H9 (cell line): ENCODE results near the gene MYO1F. TPM values are rescaled to one million over a fixed set of nuclear protein-coding genes. Genes with fewer than 3 reads are reported as not detected.

ENCODE experiments used
- DNase-seq: peaks from one replicate; pipeline ENCODE4 v3.0.0-alpha.2; 2017
- H2AFZ ChIP-seq: one replicate; pipeline ENCODE4 v1.6.1; 2013; ENCODE audit warnings: mild to moderate bottlenecking, low read length, control low read depth, moderate library complexity
- H2AK5ac ChIP-seq: 2 replicates; pipeline ENCODE4 v1.6.1; 2013; ENCODE audit warnings: low read length, control low read depth, mixed read lengths; ENCODE audit not compliant: insufficient read length
- H2BK120ac ChIP-seq: one replicate; pipeline ENCODE4 v1.6.1; 2013; ENCODE audit warnings: low read depth, mild to moderate bottlenecking, low read length, control low read depth, inconsistent platforms; ENCODE audit not compliant: poor library complexity, severe bottlenecking
- H2BK12ac ChIP-seq: 2 replicates; pipeline ENCODE4 v1.6.1; 2013; ENCODE audit warnings: low read length, control low read depth, mixed read lengths, low read depth; ENCODE audit not compliant: insufficient read length
- H2BK15ac ChIP-seq: 2 replicates; pipeline ENCODE4 v1.6.1; 2013; ENCODE audit warnings: low read depth, low read length, control low read depth
- H2BK20ac ChIP-seq: one replicate; pipeline ENCODE4 v1.6.1; 2013; ENCODE audit warnings: low read depth, mild to moderate bottlenecking, low read length, control low read depth, inconsistent platforms; ENCODE audit not compliant: poor library complexity, severe bottlenecking
- H2BK5ac ChIP-seq: 2 replicates; pipeline ENCODE4 v1.6.1; 2013; ENCODE audit warnings: low read length, control low read depth, mixed read lengths; ENCODE audit not compliant: insufficient read length
- H3K14ac ChIP-seq: 2 replicates; pipeline ENCODE4 v1.6.1; 2013; ENCODE audit warnings: low read length, control low read depth; ENCODE audit not compliant: insufficient read depth
- H3K18ac ChIP-seq: 2 replicates; pipeline ENCODE4 v1.6.1; 2013; ENCODE audit warnings: low read depth, mild to moderate bottlenecking, mixed read lengths, low read length, control low read depth; ENCODE audit not compliant: insufficient read length
- H3K23ac ChIP-seq: 2 replicates; pipeline ENCODE4 v1.6.1; 2013; ENCODE audit warnings: low read length, control low read depth, mixed read lengths, low read depth; ENCODE audit not compliant: insufficient read length
- H3K23me2 ChIP-seq: 2 replicates; pipeline ENCODE4 v1.6.1; 2013; ENCODE audit warnings: low read depth, mild to moderate bottlenecking, mixed read lengths, low read length, control low read depth; ENCODE audit not compliant: insufficient read length, poor library complexity, severe bottlenecking
- H3K27ac ChIP-seq: 2 replicates; pipeline ENCODE4 v1.5.1; 2013; ENCODE audit warnings: low read length, control low read depth, mixed read lengths, low read depth; ENCODE audit not compliant: insufficient read length
- H3K27me3 ChIP-seq: 2 replicates; pipeline ENCODE4 v1.6.1; 2013; ENCODE audit warnings: low read length, control low read depth, inconsistent platforms; ENCODE audit not compliant: insufficient read depth
- H3K4ac ChIP-seq: 2 replicates; pipeline ENCODE4 v1.6.1; 2013; ENCODE audit warnings: low read depth, mild to moderate bottlenecking, control low read depth, inconsistent platforms, low read length, moderate library complexity
- H3K4me1 ChIP-seq: 2 replicates; pipeline ENCODE4 v1.6.1; 2013; ENCODE audit warnings: low read length, control low read depth, inconsistent platforms; ENCODE audit not compliant: insufficient read depth
- H3K4me2 ChIP-seq: 2 replicates; pipeline ENCODE4 v1.6.1; 2013; ENCODE audit warnings: low read length, control low read depth, mixed read lengths; ENCODE audit not compliant: insufficient read length, insufficient read depth
- H3K56ac ChIP-seq: 2 replicates; pipeline ENCODE4 v1.6.1; 2013; ENCODE audit warnings: low read depth, mild to moderate bottlenecking, mixed read lengths, low read length, control low read depth; ENCODE audit not compliant: insufficient read length
- H3K79me1 ChIP-seq: 2 replicates; pipeline ENCODE4 v1.6.1; 2013; ENCODE audit warnings: low read depth, mild to moderate bottlenecking, moderate library complexity, low read length, control low read depth, inconsistent platforms; ENCODE audit not compliant: insufficient read depth, poor library complexity, severe bottlenecking
- H3K79me2 ChIP-seq: 2 replicates; pipeline ENCODE4 v1.6.1; 2013; ENCODE audit warnings: low read length, control low read depth, inconsistent platforms; ENCODE audit not compliant: insufficient read depth
- H3K9ac ChIP-seq: 2 replicates; pipeline ENCODE4 v1.6.1; 2013; ENCODE audit warnings: low read length, control low read depth, mixed read lengths; ENCODE audit not compliant: insufficient read length; ENCODE audit errors: extremely low read depth
- H3K9me3 ChIP-seq: one replicate; pipeline ENCODE4 v1.6.1; 2013; ENCODE audit warnings: low read depth, low read length, inconsistent platforms; ENCODE audit not compliant: control insufficient read depth
- H3T11ph ChIP-seq: one replicate; pipeline ENCODE4 v1.6.1; 2013; ENCODE audit warnings: mild to moderate bottlenecking, low read length, control low read depth, inconsistent platforms
- H4K20me1 ChIP-seq: one replicate; pipeline ENCODE4 v1.6.1; 2013; ENCODE audit not compliant: control insufficient read depth, insufficient read length, insufficient read depth
- H4K5ac ChIP-seq: 2 replicates; pipeline ENCODE4 v1.6.1; 2013; ENCODE audit warnings: low read depth, mild to moderate bottlenecking, mixed read lengths, low read length, control low read depth; ENCODE audit not compliant: insufficient read length
- H4K8ac ChIP-seq: replicated peaks from 2 replicates; pipeline ENCODE4 v1.6.1; 2013; ENCODE audit warnings: low read length, control low read depth, mixed read lengths, low read depth; ENCODE audit not compliant: insufficient read length
- H4K91ac ChIP-seq: 2 replicates; pipeline ENCODE4 v1.6.1; 2013; ENCODE audit warnings: low read depth, mild to moderate bottlenecking, moderate library complexity, mixed read lengths, low read length, control low read depth; ENCODE audit not compliant: insufficient read length
- H3K27ac Mint-ChIP-seq, 3 experiments: 2 replicates in 2 of 3; 3 replicates in 1 of 3; pipeline ENCODE4 v1.8.0; 2020 to 2021; ENCODE audit warnings: mixed read lengths in 3 of 3, mild to moderate bottlenecking in 1 of 3, moderate library complexity in 1 of 3
- H3K27me3 Mint-ChIP-seq: 2 replicates; pipeline ENCODE4 v1.8.0; 2021; ENCODE audit warnings: low read depth, mild to moderate bottlenecking, moderate library complexity, mixed read lengths
- H3K36me3 Mint-ChIP-seq, 3 experiments: 2 replicates in 2 of 3; 3 replicates in 1 of 3; pipeline ENCODE4 v1.8.0; 2020 to 2021; ENCODE audit warnings: low read depth in 3 of 3, mixed read lengths in 3 of 3; ENCODE audit not compliant: insufficient read depth in 1 of 3
- H3K4me1 Mint-ChIP-seq, 2 experiments: 2 replicates each; pipeline ENCODE4 v1.8.0; 2020; ENCODE audit warnings: mixed read lengths in 2 of 2
- H3K4me3 Mint-ChIP-seq, 2 experiments: 2 replicates in 1 of 2; 3 replicates in 1 of 2; pipeline ENCODE4 v1.8.0; 2020 to 2021; ENCODE audit warnings: mild to moderate bottlenecking in 2 of 2, mixed read lengths in 2 of 2, moderate library complexity in 1 of 2
- H3K9me3 Mint-ChIP-seq, 2 experiments: 2 replicates in 1 of 2; 3 replicates in 1 of 2; pipeline ENCODE4 v1.8.0; 2020; ENCODE audit warnings: mild to moderate bottlenecking in 2 of 2, mixed read lengths in 2 of 2, moderate library complexity in 1 of 2
- WGBS: extraction: QIAGEN DNeasy Blood & Tissue Kit; methylation state at CpG from one replicate; pipeline ENCODE4 v1.1.7; 2013; ENCODE audit warnings: missing lambda C conversion rate, low lambda C conversion rate, mixed read lengths; ENCODE audit not compliant: insufficient read length; ENCODE audit errors: extremely low coverage; 5-methylcytosine and 5-hydroxymethylcytosine counted together
- total RNA-seq: library from RNA; stranded (reverse); gene quantifications from 2 replicates; pipeline ENCODE4 v1.2.1, GENCODE V29; 2021
- TF ChIP-seq, protein P1 (sequence below): fragments of 200-600 bp; sonication (generic); conservative IDR thresholded peaks from 3 replicates; pipeline ENCODE4 v1.8.0; 2021; ENCODE audit warnings: antibody characterized with exemption, mild to moderate bottlenecking

MYO1F gene
- total RNA-seq, 1 experiment from 2014 or later = 1.0 TPM

DNA sequence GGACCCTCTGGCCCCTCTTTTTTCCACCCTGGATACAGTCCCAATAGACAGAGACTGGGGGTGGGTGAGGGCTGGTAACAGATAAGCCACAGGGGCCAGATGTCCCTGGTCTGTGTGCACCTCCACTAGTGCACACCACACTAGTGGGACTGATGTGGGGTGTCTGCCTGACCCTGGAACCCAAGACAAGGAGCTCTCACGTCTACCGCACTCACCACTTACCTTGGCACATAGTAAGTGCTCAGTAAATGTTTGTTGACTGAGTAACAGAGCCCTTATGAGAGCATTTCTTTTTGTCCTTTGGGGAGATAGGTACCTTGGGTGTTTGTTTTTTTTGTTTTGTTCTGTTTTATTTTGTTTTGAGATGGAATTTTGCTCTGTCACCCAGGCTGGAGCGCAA lies 40.1 kb downstream of the MYO1F start:
- Histone ChIP-seq H3K23me2 (no peaks in the 10 kb centered on the region), H2BK5ac (no peak overlapping the region), H3K23ac (no peak overlapping the region), H3K79me2 (no peaks in the 10 kb centered on the region), H2AK5ac (no peak overlapping the region), H3K79me1 (no peaks in the 10 kb centered on the region), H3K9me3 (no peaks in the 10 kb centered on the region), H2BK120ac (no peak overlapping the region), H2BK15ac (no peak overlapping the region), H4K91ac (no peak overlapping the region), H2BK12ac (no peak overlapping the region), H3K9ac (no peak overlapping the region), H2BK20ac (no peak overlapping the region), H2AFZ (no peak overlapping the region), H3K4me2 (no peak overlapping the region), H3K14ac (no peak overlapping the region), H3K27ac (no peak overlapping the region), H3K4me1 (no peaks in the 10 kb centered on the region), H3K56ac (no peak overlapping the region), H3T11ph (no peak overlapping the region), H3K4ac (no peak overlapping the region), H4K8ac (no peak overlapping the region), H4K20me1 (no peaks in the 10 kb centered on the region), H3K27me3 (no peaks in the 10 kb centered on the region), H3K18ac (no peak overlapping the region), H4K5ac (no peak overlapping the region)
- Mint-ChIP-seq H3K36me3 (no peaks in the 10 kb centered on the region; a peak in 1 of 7 replicates), H3K4me1 (0 out of 4 replicates have a peak, but pooled peaks cover 0 to 5% of the 10 kb centered on the region in 2 experiments), H3K27me3 (peaks cover 2% of the 10 kb centered on the region), H3K4me3 (no peak overlapping the region), H3K27ac (no peak overlapping the region), H3K9me3 (no peaks in the 10 kb centered on the region)
- no peak for DNase-seq
- TF ChIP-seq, protein P1, sequence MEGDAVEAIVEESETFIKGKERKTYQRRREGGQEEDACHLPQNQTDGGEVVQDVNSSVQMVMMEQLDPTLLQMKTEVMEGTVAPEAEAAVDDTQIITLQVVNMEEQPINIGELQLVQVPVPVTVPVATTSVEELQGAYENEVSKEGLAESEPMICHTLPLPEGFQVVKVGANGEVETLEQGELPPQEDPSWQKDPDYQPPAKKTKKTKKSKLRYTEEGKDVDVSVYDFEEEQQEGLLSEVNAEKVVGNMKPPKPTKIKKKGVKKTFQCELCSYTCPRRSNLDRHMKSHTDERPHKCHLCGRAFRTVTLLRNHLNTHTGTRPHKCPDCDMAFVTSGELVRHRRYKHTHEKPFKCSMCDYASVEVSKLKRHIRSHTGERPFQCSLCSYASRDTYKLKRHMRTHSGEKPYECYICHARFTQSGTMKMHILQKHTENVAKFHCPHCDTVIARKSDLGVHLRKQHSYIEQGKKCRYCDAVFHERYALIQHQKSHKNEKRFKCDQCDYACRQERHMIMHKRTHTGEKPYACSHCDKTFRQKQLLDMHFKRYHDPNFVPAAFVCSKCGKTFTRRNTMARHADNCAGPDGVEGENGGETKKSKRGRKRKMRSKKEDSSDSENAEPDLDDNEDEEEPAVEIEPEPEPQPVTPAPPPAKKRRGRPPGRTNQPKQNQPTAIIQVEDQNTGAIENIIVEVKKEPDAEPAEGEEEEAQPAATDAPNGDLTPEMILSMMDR = no peak
- no CpG with 5 or more reads among the region's 3 CpGs for WGBS
